Measurements from ENCODE around the gene CDKL5. TPM values are rescaled to one million over a fixed set of nuclear protein-coding genes. Genes with fewer than 3 reads are reported as not detected.

Gene CDKL5
- total RNA-seq, 1 donor from 2014 or later, result 17.7 TPM

- Histone ChIP-seq H3K27ac (ENCODE audit: low read depth, low read length) (no peak overlapping the region), H3K36me3 (ENCODE audit: insufficient read depth, low read length) (no peaks in the 10 kb centered on the region), H3K9me3 (ENCODE audit: insufficient read depth, low read depth, low read length) (no peaks in the 10 kb centered on the region), H3K4me2 (ENCODE audit: low read length) (no peak overlapping the region), H3K4me1 (ENCODE audit: insufficient read depth, low read length) (no peaks in the 10 kb centered on the region), H3K79me2 (ENCODE audit: insufficient read depth, low read length) (no peaks in the 10 kb centered on the region), H3K27me3 (ENCODE audit: insufficient read depth, low read length) (no peaks in the 10 kb centered on the region), H3K9ac (ENCODE audit: low read length) (no peak overlapping the region), H3K4me3 (ENCODE audit: insufficient read depth, low read depth, low read length) (no peak overlapping the region), H2AFZ (ENCODE audit: low read depth, low read length) (no peak overlapping the region), H4K20me1 (ENCODE audit: insufficient read depth, low read length) (no peaks in the 10 kb centered on the region)
- FAIRE-seq (no peak), DNase-seq (ENCODE audit: low read depth) (no peak)
- peaks cover 7% of the 10 kb centered on the region for H3K27me3 Mint-ChIP-seq (ENCODE audit: low read depth, unreplicated experiment)
- no peak overlapping the region for H3K27ac Mint-ChIP-seq (ENCODE audit: unreplicated experiment)
- no peak overlapping the region for H3K4me3 Mint-ChIP-seq (ENCODE audit: unreplicated experiment)
- no peaks in the 10 kb centered on the region for H3K36me3 Mint-ChIP-seq (ENCODE audit: low read depth, unreplicated experiment)
- TF ChIP-seq EZH2 (IDR thresholded peaks at IDR 0.05; ENCODE audit: insufficient read depth, low read length) (no peak), CTCF (IDR thresholded peaks at IDR 0.05; ENCODE audit: insufficient read depth, low read depth, low read length) (no peak)
- H3K4me1 Mint-ChIP-seq (ENCODE audit: low read depth, unreplicated experiment), result peaks cover 2% of the 10 kb centered on the region
- no peaks in the 10 kb centered on the region for H3K9me3 Mint-ChIP-seq (ENCODE audit: unreplicated experiment)
Measured at GRCh38 chrX:18649498-18649951, 224.1 kb downstream of the CDKL5 start.

DNA sequence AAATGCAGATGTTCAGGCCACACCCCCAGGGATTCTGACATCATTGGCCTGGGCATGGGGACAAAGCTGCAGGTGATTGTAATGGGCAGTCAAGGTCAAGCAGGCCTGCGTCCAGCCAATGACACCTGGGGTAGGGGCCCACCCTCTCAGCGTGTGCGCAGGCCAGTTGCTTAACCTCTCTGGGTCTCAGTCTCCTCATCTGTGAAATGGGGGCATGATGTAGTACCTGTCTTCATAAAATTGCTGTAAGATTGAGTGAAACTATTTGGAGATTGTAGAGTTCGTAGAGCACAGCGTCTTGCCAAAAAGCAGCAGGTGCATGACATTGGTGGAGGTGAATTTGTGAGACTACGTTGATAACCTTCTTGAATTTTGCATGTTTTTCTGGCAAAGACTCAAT, 225.3 kb downstream of the CDKL5 start:
- Mint-ChIP-seq H3K36me3 (ENCODE audit: low read depth, unreplicated experiment) (no peaks in the 10 kb centered on the region), H3K27ac (ENCODE audit: unreplicated experiment) (no peak overlapping the region), H3K4me3 (ENCODE audit: unreplicated experiment) (no peak overlapping the region), H3K9me3 (ENCODE audit: unreplicated experiment) (no peaks in the 10 kb centered on the region), H3K27me3 (ENCODE audit: low read depth, unreplicated experiment) (peaks cover 4% of the 10 kb centered on the region), H3K4me1 (ENCODE audit: low read depth, unreplicated experiment) (peaks cover 4% of the 10 kb centered on the region)
- Histone ChIP-seq H3K4me1 (ENCODE audit: insufficient read depth, low read length) (no peaks in the 10 kb centered on the region), H3K27me3 (ENCODE audit: insufficient read depth, low read length) (no peaks in the 10 kb centered on the region), H3K36me3 (ENCODE audit: insufficient read depth, low read length) (no peaks in the 10 kb centered on the region), H3K4me2 (ENCODE audit: low read length) (no peak overlapping the region), H3K27ac (ENCODE audit: low read depth, low read length) (no peak overlapping the region), H2AFZ (ENCODE audit: low read depth, low read length) (no peak overlapping the region), H3K4me3 (ENCODE audit: insufficient read depth, low read depth, low read length) (no peak overlapping the region), H4K20me1 (ENCODE audit: insufficient read depth, low read length) (no peaks in the 10 kb centered on the region), H3K9ac (ENCODE audit: low read length) (no peak overlapping the region), H3K79me2 (ENCODE audit: insufficient read depth, low read length) (no peaks in the 10 kb centered on the region), H3K9me3 (ENCODE audit: insufficient read depth, low read depth, low read length) (no peaks in the 10 kb centered on the region)
- peak; percentile 50 for FAIRE-seq
- DNase-seq (ENCODE audit: low read depth), result no peak
- no peak for TF ChIP-seq CTCF (IDR thresholded peaks at IDR 0.05; ENCODE audit: insufficient read depth, low read depth, low read length)
- no peak for TF ChIP-seq EZH2 (IDR thresholded peaks at IDR 0.05; ENCODE audit: insufficient read depth, low read length)

GRCh38 chrX:18652636-18653035, 227.2 kb downstream of the CDKL5 start:
- Histone ChIP-seq H2AFZ (ENCODE audit: low read depth, low read length) (no peak overlapping the region), H3K4me3 (ENCODE audit: insufficient read depth, low read depth, low read length) (no peak overlapping the region), H3K4me2 (ENCODE audit: low read length) (no peak overlapping the region), H3K27ac (ENCODE audit: low read depth, low read length) (no peak overlapping the region), H3K9ac (ENCODE audit: low read length) (no peak overlapping the region), H3K36me3 (ENCODE audit: insufficient read depth, low read length) (no peaks in the 10 kb centered on the region), H4K20me1 (ENCODE audit: insufficient read depth, low read length) (no peaks in the 10 kb centered on the region), H3K4me1 (ENCODE audit: insufficient read depth, low read length) (no peaks in the 10 kb centered on the region), H3K9me3 (ENCODE audit: insufficient read depth, low read depth, low read length) (no peaks in the 10 kb centered on the region), H3K79me2 (ENCODE audit: insufficient read depth, low read length) (no peaks in the 10 kb centered on the region), H3K27me3 (ENCODE audit: insufficient read depth, low read length) (no peaks in the 10 kb centered on the region)
- Mint-ChIP-seq H3K27me3 (ENCODE audit: low read depth, unreplicated experiment) (no peaks in the 10 kb centered on the region), H3K27ac (ENCODE audit: unreplicated experiment) (no peak overlapping the region), H3K4me1 (ENCODE audit: low read depth, unreplicated experiment) (peaks cover 4% of the 10 kb centered on the region), H3K36me3 (ENCODE audit: low read depth, unreplicated experiment) (no peaks in the 10 kb centered on the region), H3K4me3 (ENCODE audit: unreplicated experiment) (no peak overlapping the region), H3K9me3 (ENCODE audit: unreplicated experiment) (no peaks in the 10 kb centered on the region)
- TF ChIP-seq CTCF (IDR thresholded peaks at IDR 0.05; ENCODE audit: insufficient read depth, low read depth, low read length) (no peak), EZH2 (IDR thresholded peaks at IDR 0.05; ENCODE audit: insufficient read depth, low read length) (no peak)
- DNase-seq (ENCODE audit: low read depth) (no peak), FAIRE-seq (no peak)
